Measurements from ENCODE around the gene HACE1.

GRCh38 chr6:104858642-104859041, 1.1 kb downstream of the HACE1 start:
- TF ChIP-seq POLR2A (IDR thresholded peaks at IDR 0.05; ENCODE audit: extremely low read depth, insufficient read length) (no peak), CTCF (IDR thresholded peaks at IDR 0.05; ENCODE audit: low read depth, low read length) (no peak), MAX (IDR thresholded peaks at IDR 0.05; ENCODE audit: low read depth, low read length) (no peak), MYC (IDR thresholded peaks at IDR 0.05; ENCODE audit: low read depth, low read length) (no peak)

All from NB4 (cell line).